Progenitor cell of endocrine pancreas (in vitro differentiated cells): ENCODE results near the gene SIGLEC5. TPM values are rescaled to one million over a fixed set of nuclear protein-coding genes. Genes with fewer than 3 reads are reported as not detected.

Source experiments
- DNase-seq: peaks from one replicate; pipeline ENCODE4 v3.0.0; 2021; ENCODE audit warnings: low spot score; ENCODE audit not compliant: unreplicated experiment
- H3K27ac Mint-ChIP-seq: 2 replicates; pipeline ENCODE4 v1.8.0; 2021; ENCODE audit warnings: mild to moderate bottlenecking, moderate library complexity, mixed read lengths
- H3K27me3 Mint-ChIP-seq: 2 replicates; pipeline ENCODE4 v1.8.0; 2021; ENCODE audit warnings: mixed read lengths
- H3K36me3 Mint-ChIP-seq: 2 replicates; pipeline ENCODE4 v1.8.0; 2022; ENCODE audit warnings: mixed read lengths; ENCODE audit not compliant: insufficient read depth
- H3K4me1 Mint-ChIP-seq: 2 replicates; pipeline ENCODE4 v1.8.0; 2021; ENCODE audit warnings: low read depth, mixed read lengths
- H3K4me3 Mint-ChIP-seq: 2 replicates; pipeline ENCODE4 v1.8.0; 2021; ENCODE audit warnings: low read depth, mild to moderate bottlenecking, moderate library complexity, mixed read lengths
- H3K9me3 Mint-ChIP-seq: 2 replicates; pipeline ENCODE4 v1.8.0; 2021; ENCODE audit warnings: low read depth, mixed read lengths
- CTCF ChIP-seq: fragments of 200-600 bp; sonication (generic); IDR thresholded peaks from one replicate; pipeline ENCODE4 v1.5.0; 2021; ENCODE audit warnings: antibody characterized with exemption, mild to moderate bottlenecking; ENCODE audit not compliant: unreplicated experiment
- total RNA-seq: library from RNA; stranded (reverse); gene quantifications from 2 replicates; pipeline ENCODE4 v1.2.1, GENCODE V29; 2021

Gene SIGLEC5
- total RNA-seq, 1 donor from 2014 or later = not detected

GRCh38 chr19:51566489-51567100 lies 63.6 kb downstream of the SIGLEC5 start:
- no peak for TF ChIP-seq CTCF
- Mint-ChIP-seq H3K4me1 (peaks cover 6% of the 10 kb centered on the region), H3K9me3 (no peaks in the 10 kb centered on the region), H3K27me3 (peaks cover 37% of the 10 kb centered on the region), H3K36me3 (no peaks in the 10 kb centered on the region), H3K27ac (no peak overlapping the region), H3K4me3 (no peak overlapping the region)
- DNase-seq = no peak

GRCh38 chr19:51565583-51565982 lies 64.6 kb downstream of the SIGLEC5 start:
- TF ChIP-seq CTCF = no peak
- H3K9me3 Mint-ChIP-seq = no peaks in the 10 kb centered on the region
- H3K27me3 Mint-ChIP-seq = peaks cover 45% of the 10 kb centered on the region
- no peaks in the 10 kb centered on the region for H3K36me3 Mint-ChIP-seq
- no peak overlapping the region for H3K27ac Mint-ChIP-seq
- no peak overlapping the region for H3K4me3 Mint-ChIP-seq
- DNase-seq = no peak
- peaks cover 3% of the 10 kb centered on the region for H3K4me1 Mint-ChIP-seq

GRCh38 chr19:51564791-51565190 lies 65.4 kb downstream of the SIGLEC5 start:
- Mint-ChIP-seq H3K9me3 (no peaks in the 10 kb centered on the region), H3K27ac (no peak overlapping the region), H3K4me3 (no peak overlapping the region), H3K27me3 (peaks cover 48% of the 10 kb centered on the region), H3K4me1 (peaks cover 2% of the 10 kb centered on the region), H3K36me3 (no peaks in the 10 kb centered on the region)
- TF ChIP-seq CTCF = no peak
- no peak for DNase-seq

Other genes starting within 250 kb of the SIGLEC5 start
- not detected in 2 replicates for gene LIM2, start 242.4 kb downstream of the SIGLEC5 start, total RNA-seq
- 0.53 and 0.98 TPM in 2 replicates for gene C19orf84, start 239.8 kb downstream of the SIGLEC5 start, total RNA-seq
- gene SIGLEC10, start 212.8 kb downstream of the SIGLEC5 start, total RNA-seq = not detected in 2 replicates
- not detected in 2 replicates for gene SIGLEC8, start 171.9 kb downstream of the SIGLEC5 start, total RNA-seq
- gene CEACAM18, start 151.9 kb downstream of the SIGLEC5 start, total RNA-seq = not detected in 2 replicates
- not detected in 2 replicates for gene SIGLEC12, start 128.6 kb downstream of the SIGLEC5 start, total RNA-seq
- not detected in 2 replicates for gene SIGLEC6, start 98.7 kb downstream of the SIGLEC5 start, total RNA-seq
- 14.6 and 14.9 TPM in 2 replicates for gene ZNF175, start 59.1 kb downstream of the SIGLEC5 start, total RNA-seq
- not detected in 2 replicates for gene SIGLEC14, start 16.4 kb upstream of the SIGLEC5 start, total RNA-seq
- 28.9 and 32.3 TPM in 2 replicates for gene SPACA6, start 62.9 kb upstream of the SIGLEC5 start, total RNA-seq
- not detected in 2 replicates for gene HAS1, start 93.6 kb upstream of the SIGLEC5 start, total RNA-seq
- gene FPR1, start 121.5 kb upstream of the SIGLEC5 start, total RNA-seq = not detected in 2 replicates
- not detected in 2 replicates for gene FPR2, start 130.8 kb upstream of the SIGLEC5 start, total RNA-seq
- not detected in 2 replicates for gene FPR3, start 164.8 kb upstream of the SIGLEC5 start, total RNA-seq